GM19463 (cell line): ENCODE results near the gene PCDH11X.
"Not testable (repeated sequence)": the region's sequence is repeated elsewhere in the genome, so short reads cannot be mapped to it uniquely, and the experiment has no call there.

ENCODE experiments used
- ATAC-seq: cut with Tn5 transposase; IDR thresholded peaks from one replicate; pipeline ENCODE4 v1.9.1; 2021; ENCODE audit warnings: mild to moderate bottlenecking, moderate library complexity; ENCODE audit not compliant: unreplicated experiment

Gene PCDH11X

DNA sequence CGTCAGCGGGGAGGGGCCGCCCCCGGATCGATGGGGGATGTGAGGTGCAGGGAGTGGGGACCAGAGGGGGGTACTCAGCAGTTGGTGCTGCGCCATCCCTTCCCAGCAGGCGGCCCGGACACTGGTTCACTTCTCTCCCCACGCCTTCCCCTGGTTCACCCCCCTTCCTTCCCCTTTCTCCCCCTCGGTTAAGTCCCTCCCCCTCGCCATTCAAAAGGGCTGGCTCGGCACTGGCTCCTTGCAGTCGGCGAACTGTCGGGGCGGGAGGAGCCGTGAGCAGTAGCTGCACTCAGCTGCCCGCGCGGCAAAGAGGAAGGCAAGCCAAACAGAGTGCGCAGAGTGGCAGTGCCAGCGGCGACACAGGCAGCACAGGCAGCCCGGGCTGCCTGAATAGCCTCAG, at the start of gene PCDH11X:
PCDH11X (plus strand) TSS at position 241 of the 400 bp plus-strand sequence. CDS start 56,130 bp downstream, outside the sequence.
- not testable (repeated sequence) for ATAC-seq

GRCh38 chrX:91747446-91747845, 31.7 kb upstream of the PCDH11X start:
- not testable (repeated sequence) for ATAC-seq

GRCh38 chrX:91753022-91753421, 26.2 kb upstream of the PCDH11X start:
- not testable (repeated sequence) for ATAC-seq

DNA sequence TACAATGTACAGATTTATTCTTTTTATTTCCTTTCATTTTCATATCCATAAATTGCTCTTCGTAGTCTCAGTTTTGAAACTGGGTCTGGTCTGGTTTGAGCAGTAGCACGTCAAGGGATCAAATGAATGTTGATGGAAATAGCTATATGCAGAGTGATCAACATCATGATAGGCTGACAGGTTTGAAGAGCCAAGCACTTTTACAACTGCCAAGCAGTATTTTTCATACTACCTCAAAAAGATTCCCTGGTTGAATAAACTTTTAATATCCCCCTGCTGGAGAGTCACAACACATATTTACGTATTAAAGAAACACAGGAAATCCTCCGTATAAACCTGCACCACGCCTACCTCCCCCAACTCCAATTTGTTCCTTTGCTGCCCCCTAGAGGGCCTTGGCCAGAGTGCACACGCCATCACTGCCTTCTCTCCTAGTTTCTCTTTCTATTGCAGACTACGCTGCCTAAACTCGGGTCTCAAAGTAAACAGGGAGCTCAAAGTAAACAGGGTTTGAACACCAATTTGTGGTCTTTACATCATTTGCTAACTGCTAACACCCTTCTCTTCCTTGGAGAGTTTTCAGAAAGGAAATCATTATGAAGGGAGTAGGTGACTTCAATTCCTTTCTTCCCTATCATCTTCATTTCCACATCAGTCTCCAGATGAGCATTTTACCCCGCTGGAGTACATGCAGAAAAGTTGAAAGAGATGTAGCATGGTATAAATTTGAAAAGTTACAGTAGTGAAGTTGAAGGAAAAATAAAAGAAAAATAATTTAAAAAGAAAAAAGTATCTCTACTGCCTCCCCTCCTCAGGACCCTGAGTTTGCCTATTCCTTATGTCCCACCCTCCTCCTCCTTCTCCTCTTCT, 8.3 kb upstream of the PCDH11X start:
- ATAC-seq: peak; percentile 99

- not testable (repeated sequence) for ATAC-seq
Measured at GRCh38 chrX:91773943-91774342, 5.2 kb upstream of the PCDH11X start.

DNA sequence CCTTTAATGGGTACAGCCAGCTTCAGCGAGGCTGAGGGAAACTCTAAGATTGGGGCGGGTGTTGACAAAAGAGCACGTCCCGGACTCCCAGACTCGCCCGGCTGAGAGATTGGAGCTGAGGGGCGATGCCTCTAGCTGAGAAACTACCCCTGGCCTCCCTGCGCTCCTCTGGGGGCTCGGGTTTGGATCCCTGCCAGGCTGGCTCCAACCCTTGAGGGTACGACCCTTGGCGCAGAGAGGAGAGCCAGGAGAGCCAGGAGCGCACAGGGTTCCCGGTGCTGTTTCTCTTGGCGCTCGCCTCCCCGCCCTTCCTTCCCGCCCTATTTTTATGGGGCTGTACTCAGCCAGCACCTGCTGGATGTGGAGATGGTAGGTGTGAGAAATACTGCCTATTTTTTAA, 833 bp downstream of the PCDH11X start:
- ATAC-seq: not testable (repeated sequence)

GRCh38 chrX:91780698-91781097, 1.5 kb downstream of the PCDH11X start:
- ATAC-seq: not testable (repeated sequence)

DNA sequence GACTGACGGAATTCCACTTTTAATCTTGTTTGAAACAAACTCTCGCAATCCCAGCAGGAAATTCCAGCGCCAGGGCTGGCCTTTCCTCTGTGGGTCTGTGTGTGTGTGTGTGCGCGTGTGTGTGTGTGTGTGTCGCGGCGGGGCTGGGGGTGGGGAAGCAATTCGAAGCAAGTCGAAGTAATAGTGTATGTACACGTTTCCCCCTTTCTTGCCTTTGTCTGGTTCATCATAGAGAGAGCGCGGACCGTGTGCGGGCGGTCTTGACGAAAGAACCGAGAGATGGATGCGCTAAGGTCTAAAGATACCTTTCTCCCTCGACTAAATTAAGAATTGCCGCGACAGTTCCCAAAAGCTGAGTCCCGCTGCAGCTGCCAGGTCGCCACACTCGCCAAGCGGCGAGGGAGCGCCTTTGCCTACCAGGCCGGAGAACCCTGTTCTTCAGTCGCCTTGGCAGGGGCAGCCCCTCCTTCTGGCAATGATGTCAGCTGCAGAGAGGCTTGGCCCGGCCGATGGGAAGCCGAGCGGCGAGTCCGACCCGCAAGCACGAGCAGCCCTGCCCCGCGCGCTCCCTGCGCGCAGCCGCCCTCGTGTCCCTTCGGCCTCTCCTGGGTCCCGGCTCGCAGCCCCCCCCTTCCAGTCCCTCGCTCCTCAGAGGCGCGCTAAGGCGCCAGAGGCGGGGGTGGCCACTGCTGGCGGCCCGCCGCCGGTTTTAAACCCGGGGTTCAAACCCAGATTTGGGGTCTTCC, 2.6 kb downstream of the PCDH11X start:
- not testable (repeated sequence) for ATAC-seq

GRCh38 chrX:91782825-91783224, 3.6 kb downstream of the PCDH11X start:
- not testable (repeated sequence) for ATAC-seq

GRCh38 chrX:91817537-91817936, 38.4 kb downstream of the PCDH11X start:
- not testable (repeated sequence) for ATAC-seq

DNA sequence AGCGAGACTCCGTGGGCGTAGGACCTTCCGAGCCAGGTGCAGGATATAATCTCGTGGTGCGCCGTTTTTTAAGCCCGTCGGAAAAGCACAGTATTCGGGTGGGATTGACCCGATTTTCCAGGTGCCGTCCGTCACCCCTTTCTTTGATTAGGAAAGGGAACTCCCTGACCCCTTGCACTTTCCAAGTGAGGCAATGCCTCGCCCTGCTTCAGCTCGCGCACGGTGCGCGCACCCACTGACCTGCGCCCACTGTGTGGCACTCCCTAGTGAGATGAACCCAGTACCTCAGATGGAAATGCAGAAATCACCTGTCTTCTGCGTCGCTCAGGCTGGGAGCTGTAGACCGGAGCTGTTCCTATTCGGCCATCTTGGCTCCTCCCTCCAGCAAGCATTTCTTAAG, 46.1 kb downstream of the PCDH11X start:
- not testable (repeated sequence) for ATAC-seq
